D721Med (cell line): ENCODE measurements around the gene CUL2.
A peak's percentile ranks its signal among the peaks of the same experiment; 100 is the strongest.

Experiments
- DNase-seq: peaks from one replicate; pipeline ENCODE4 v3.0.0; 2011; ENCODE audit warnings: low spot score; ENCODE audit not compliant: insufficient read length
- FAIRE-seq: peaks from 2 replicates; lab custom pipeline; 2011; peaks lifted over from hg19 to GRCh38; lab: Jason Lieb, UNC
- CTCF ChIP-seq: IDR thresholded peaks from 2 replicates; pipeline ENCODE4 v1.5.1; 2012; ENCODE audit warnings: mild to moderate bottlenecking, control low read depth; ENCODE audit not compliant: insufficient read depth; ENCODE audit errors: missing control alignments

CUL2 gene

GRCh38 chr10:34969171-34969570 is 121.0 kb downstream of the CUL2 start:
- no peak for TF ChIP-seq CTCF
- FAIRE-seq, result no peak
- no peak for DNase-seq

- FAIRE-seq (no peak), DNase-seq (no peak)
- no peak for TF ChIP-seq CTCF
Measured at GRCh38 chr10:34967335-34967880, 122.7 kb downstream of the CUL2 start.

- DNase-seq, result no peak
- no peak for TF ChIP-seq CTCF
- FAIRE-seq, result no peak
Measured at GRCh38 chr10:34966451-34966850, 123.7 kb downstream of the CUL2 start.

GRCh38 chr10:34966040-34966439 is 124.1 kb downstream of the CUL2 start:
- no peak for TF ChIP-seq CTCF
- DNase-seq (no peak), FAIRE-seq (no peak)

- DNase-seq, result no peak
- no peak for FAIRE-seq
- no peak for TF ChIP-seq CTCF
Measured at GRCh38 chr10:34964166-34964800, 125.9 kb downstream of the CUL2 start.

GRCh38 chr10:34962866-34963265 is 127.3 kb downstream of the CUL2 start:
- TF ChIP-seq CTCF, result no peak
- no peak for FAIRE-seq
- no peak for DNase-seq

- DNase-seq, result no peak
- TF ChIP-seq CTCF, result peak; percentile 3
- FAIRE-seq, result no peak
Measured at GRCh38 chr10:34960983-34961382, 129.2 kb downstream of the CUL2 start.
